Colonic mucosa (tissue), 4 donors: ENCODE data around the gene TRIOBP. TPM values are rescaled to one million over a fixed set of nuclear protein-coding genes. Genes with fewer than 3 reads are reported as not detected.

Source experiments
- DNase-seq: peaks from one replicate; pipeline ENCODE4 v3.0.0-alpha.2; 2020
- H3K27ac ChIP-seq: fragments of 200-600 bp; one replicate; pipeline ENCODE4 v1.8.0; 2021
- H3K27me3 ChIP-seq: fragments of 200-600 bp; one replicate; pipeline ENCODE4 v1.8.0; 2021
- H3K36me3 ChIP-seq: fragments of 200-600 bp; one replicate; pipeline ENCODE4 v1.8.0; 2021
- H3K4me1 ChIP-seq: fragments of 200-600 bp; one replicate; pipeline ENCODE4 v1.8.0; 2021; ENCODE audit warnings: mild to moderate bottlenecking
- H3K4me3 ChIP-seq: fragments of 200-600 bp; one replicate; pipeline ENCODE4 v1.8.0; 2021
- H3K9ac ChIP-seq, 2 donors: one replicate each; pipeline ENCODE4 v1.7.0; 2013; ENCODE audit warnings: control low read depth in 2 of 2, low read depth in 2 of 2, low read length in 2 of 2
- H3K9me3 ChIP-seq: fragments of 200-600 bp; one replicate; pipeline ENCODE4 v1.8.0; 2021
- CTCF ChIP-seq: fragments of 200-600 bp; IDR thresholded peaks from one replicate; pipeline ENCODE4 v1.8.0; 2022; ENCODE audit warnings: antibody characterized with exemption, mild to moderate bottlenecking
- intact Hi-C: fragments of 100-400 bp; cut with DNase I; formaldehyde crosslinking; loops from one replicate; pipeline ENCODE4 v1.14.1; 2022
- total RNA-seq, 2 donors: library from RNA; stranded (reverse); fragmentation: NEBNext Ultra II Directional in 1 of 2; extraction: Animal tissue kit (Norgen Biotek cat#: 25700) in 1 of 2; gene quantifications; one replicate each; pipeline ENCODE4 v1.2.1, GENCODE V29; 2021
- donor health status: healthy.
- donor health status: DM: no; HTN: no; CAD: no.
- donor health status: DM: no; HTN: no; CAD: no.

Gene TRIOBP
- total RNA-seq, 2 donors from 2014 or later, result 69.5 to 75.7 TPM

DNA sequence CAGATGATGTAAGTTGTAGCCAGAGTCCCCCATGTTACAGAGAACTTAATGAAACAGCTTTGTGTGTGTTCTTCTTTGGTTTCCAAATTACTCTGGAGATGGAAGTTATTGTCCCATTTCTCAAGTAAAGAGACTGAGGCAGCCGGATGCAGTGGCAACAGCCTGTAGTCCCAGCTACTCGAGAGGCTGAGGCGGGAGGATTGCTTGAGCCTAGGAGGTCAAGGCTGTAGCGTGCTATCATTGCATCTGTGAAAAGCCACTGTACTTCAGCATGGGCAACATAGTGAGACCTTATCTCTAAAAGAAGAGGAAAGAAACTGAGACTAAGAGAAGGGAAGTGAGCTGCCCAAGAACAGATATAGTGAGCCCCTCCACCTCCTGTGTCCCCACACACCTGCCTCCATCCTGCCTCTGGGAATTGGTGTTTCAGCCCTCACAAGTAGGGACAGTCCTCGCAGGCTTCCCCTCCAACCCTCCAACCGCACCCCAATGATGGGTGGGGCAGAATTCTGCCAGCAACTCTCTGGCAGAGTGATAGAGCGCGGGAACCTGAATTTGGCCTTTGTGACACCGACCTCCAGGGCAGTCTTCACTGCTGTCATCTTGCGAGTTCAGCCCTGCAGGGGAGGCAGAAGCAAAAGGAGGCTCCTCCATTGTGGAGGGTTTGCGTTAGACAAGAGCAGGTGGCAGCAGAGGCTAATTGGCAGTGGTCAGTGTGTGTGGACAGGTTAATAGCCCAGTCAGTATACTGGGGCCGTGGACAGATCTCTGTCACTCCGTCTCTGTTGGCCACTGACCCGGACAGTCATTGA, 36.7 kb upstream of the TRIOBP start:
- no peaks in the 10 kb centered on the region for H3K36me3 ChIP-seq
- peak; percentile 69 for DNase-seq
- H3K4me3 ChIP-seq, result peak overlapping the region; percentile 60
- H3K9ac ChIP-seq, result peak overlapping the region; percentile 89 to 91
- H3K9me3 ChIP-seq, result no peaks in the 10 kb centered on the region
- TF ChIP-seq CTCF, result no peak
- H3K27ac ChIP-seq, result peak overlapping the region; percentile 37
- H3K4me1 ChIP-seq, result peaks cover 19% of the 10 kb centered on the region
- intact Hi-C loops, result no loop called here
- no peaks in the 10 kb centered on the region for H3K27me3 ChIP-seq

DNA sequence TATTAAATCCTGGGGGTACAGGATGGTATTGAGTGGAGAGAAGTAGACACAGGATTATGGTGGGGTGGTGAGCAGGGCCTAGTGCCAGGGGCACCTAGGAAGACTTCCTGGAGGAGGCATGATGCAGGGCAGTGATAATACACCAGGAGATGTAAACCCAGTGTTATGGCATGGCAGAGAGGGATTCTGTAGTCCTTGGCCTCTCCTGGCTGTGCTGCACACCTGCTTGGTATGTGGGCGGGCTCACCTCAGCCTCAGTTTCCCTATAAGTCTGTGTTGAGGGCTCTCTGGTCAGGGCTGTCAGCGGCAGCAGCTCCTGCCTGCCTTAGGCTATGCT, 36.2 kb upstream of the TRIOBP start:
- TF ChIP-seq CTCF, result no peak
- Histone ChIP-seq H3K36me3 (no peaks in the 10 kb centered on the region), H3K4me3 (peak overlapping the region; percentile 60), H3K27ac (peak overlapping the region; percentile 37), H3K9me3 (no peaks in the 10 kb centered on the region), H3K4me1 (peaks cover 19% of the 10 kb centered on the region), H3K27me3 (no peaks in the 10 kb centered on the region), H3K9ac (peak overlapping the region in 1 of 2 donors; percentile 91)
- intact Hi-C loops, result no loop called here
- no peak for DNase-seq

DNA sequence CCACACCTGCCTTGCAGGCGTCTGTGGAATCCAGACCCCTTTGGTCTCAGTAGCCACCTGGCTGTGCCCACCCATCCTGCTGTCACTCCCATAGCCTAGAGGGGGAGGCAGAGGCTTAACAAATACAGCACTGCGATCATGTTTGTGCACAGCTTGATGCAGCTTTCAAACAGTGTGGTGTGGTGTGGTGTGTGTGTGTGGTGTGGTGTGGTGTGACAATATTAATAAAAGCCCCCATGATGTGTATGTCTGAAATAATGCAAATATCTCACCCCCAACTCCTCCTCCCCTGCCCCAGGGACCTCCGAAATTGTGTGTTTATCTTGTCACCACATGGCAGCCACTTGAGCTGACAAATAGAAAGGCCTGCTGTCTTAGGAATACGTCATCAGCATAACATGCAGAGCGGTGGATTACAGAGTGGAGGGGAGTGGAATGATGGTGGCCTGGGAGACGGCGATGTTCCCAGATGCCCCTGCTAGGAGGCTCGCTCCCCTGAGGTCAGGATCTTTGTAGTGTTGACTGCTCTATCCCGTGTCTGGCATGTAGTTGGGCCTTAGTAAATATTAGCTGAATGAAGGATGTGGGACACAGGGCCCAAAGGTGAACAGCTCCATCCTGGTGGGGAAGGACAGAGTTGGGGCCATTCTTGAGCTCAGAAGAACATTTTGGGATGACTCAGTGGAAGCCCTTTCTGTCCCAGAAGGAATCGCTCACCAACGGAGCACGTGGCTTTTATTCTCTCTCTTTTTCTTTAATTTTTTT, 35.5 kb upstream of the TRIOBP start:
- H3K9ac ChIP-seq, result peak overlapping the region in 1 of 2 donors; percentile 91
- intact Hi-C loops, result no loop called here
- DNase-seq, result no peak
- H3K36me3 ChIP-seq, result no peaks in the 10 kb centered on the region
- H3K4me3 ChIP-seq, result no peak overlapping the region
- peaks cover 19% of the 10 kb centered on the region for H3K4me1 ChIP-seq
- H3K27ac ChIP-seq, result peak overlapping the region; percentile 37
- H3K27me3 ChIP-seq, result no peaks in the 10 kb centered on the region
- H3K9me3 ChIP-seq, result no peaks in the 10 kb centered on the region
- TF ChIP-seq CTCF, result no peak

GRCh38 chr22:37662039-37662438, 34.8 kb upstream of the TRIOBP start:
- intact Hi-C loops, result no loop called here
- H3K4me1 ChIP-seq, result peaks cover 19% of the 10 kb centered on the region
- H3K9ac ChIP-seq, result peak overlapping the region in 1 of 2 donors; percentile 22
- TF ChIP-seq CTCF, result no peak
- no peaks in the 10 kb centered on the region for H3K9me3 ChIP-seq
- H3K36me3 ChIP-seq, result no peaks in the 10 kb centered on the region
- peak overlapping the region; percentile 37 for H3K27ac ChIP-seq
- H3K4me3 ChIP-seq, result no peak overlapping the region
- DNase-seq, result no peak
- H3K27me3 ChIP-seq, result no peaks in the 10 kb centered on the region

GRCh38 chr22:37663521-37664140, 33.2 kb upstream of the TRIOBP start:
- Histone ChIP-seq H3K4me1 (peaks cover 19% of the 10 kb centered on the region), H3K36me3 (no peaks in the 10 kb centered on the region), H3K4me3 (no peak overlapping the region), H3K9me3 (no peaks in the 10 kb centered on the region), H3K27me3 (no peaks in the 10 kb centered on the region), H3K9ac (peak overlapping the region in 1 of 2 donors; percentile 17), H3K27ac (no peak overlapping the region)
- intact Hi-C loops, result no loop called here
- DNase-seq, result no peak
- no peak for TF ChIP-seq CTCF
